22Rv1 (cell line): ENCODE measurements around the gene NCOA6.

ENCODE experiments used
- H3K27ac ChIP-seq: fragments of 450-650 bp; 2 replicates; pipeline ENCODE4 v1.5.1; 2017
- CTCF ChIP-seq: fragments of 450-650 bp; IDR thresholded peaks from 2 replicates; pipeline ENCODE4 v1.5.1; 2017; ENCODE audit warnings: mild to moderate bottlenecking
- ZFX ChIP-seq: fragments of 450-650 bp; IDR thresholded peaks from 2 replicates; pipeline ENCODE4 v1.6.1; 2017; ENCODE audit warnings: antibody characterized with exemption, borderline replicate concordance

NCOA6 gene

GRCh38 chr20:34754611-34755010 lies 70.8 kb downstream of the NCOA6 start:
- no peak for TF ChIP-seq ZFX
- TF ChIP-seq CTCF: no peak
- no peak overlapping the region for H3K27ac ChIP-seq

DNA sequence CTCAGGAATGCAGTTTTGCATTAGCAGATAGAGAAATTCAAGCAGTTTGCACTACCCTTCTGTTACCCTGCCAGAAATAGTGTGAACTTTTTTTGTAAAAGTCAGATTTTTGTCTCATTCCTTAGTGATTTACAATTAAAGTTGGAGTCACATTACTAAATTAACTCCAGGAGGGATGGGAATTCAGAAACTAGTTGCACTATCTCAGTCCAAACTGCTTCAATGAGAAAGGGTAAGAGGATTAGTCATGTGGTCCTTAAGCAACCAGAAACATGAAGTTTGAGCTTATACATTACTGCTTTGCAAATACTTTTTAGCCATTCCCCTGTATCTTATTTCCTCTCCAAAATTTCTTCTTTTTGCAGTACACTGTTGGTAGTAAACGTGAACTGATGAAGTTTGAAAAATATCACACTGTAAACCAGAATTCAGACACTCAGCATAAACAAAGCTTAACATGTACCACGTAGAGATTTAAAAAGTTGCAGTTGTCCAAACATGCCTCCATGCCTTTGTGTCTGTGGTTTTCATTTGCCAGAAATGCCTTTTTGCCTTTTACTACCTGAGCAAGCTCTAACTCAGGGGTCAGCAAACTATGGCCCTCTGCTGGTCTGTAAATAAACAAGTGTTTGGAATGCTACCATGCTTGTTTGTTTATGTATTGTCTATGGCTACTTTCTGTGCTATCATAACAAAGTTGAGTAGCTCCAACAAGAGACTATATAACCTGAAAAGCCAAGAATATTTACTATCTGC lies 71.6 kb downstream of the NCOA6 start:
- H3K27ac ChIP-seq: no peak overlapping the region
- TF ChIP-seq CTCF (no peak), ZFX (no peak)

- TF ChIP-seq CTCF (no peak), ZFX (no peak)
- no peak overlapping the region for H3K27ac ChIP-seq
These were observed 74.0 kb downstream of the NCOA6 start for GRCh38 chr20:34751453-34751852.

DNA sequence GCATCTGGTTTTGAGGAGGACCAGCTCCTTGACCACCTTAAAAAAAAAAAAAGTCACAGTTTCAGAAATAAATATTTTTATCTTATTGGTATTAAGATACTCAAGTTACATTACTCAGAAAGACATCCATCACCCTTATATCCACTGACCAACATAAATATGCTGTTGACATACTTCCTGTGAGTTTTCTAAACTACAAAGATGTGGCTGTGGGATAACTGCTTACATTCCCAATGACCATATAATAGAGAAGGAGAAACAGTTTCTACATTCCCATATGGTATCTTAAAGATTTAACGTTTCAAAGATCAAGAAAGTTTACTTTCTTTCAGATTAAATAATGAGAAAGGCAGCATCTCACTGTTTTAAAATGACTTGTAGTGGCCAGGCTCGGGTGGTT lies 75.0 kb downstream of the NCOA6 start:
- H3K27ac ChIP-seq: no peak overlapping the region

GRCh38 chr20:34748709-34749108 lies 76.7 kb downstream of the NCOA6 start:
- H3K27ac ChIP-seq: no peak overlapping the region
- TF ChIP-seq ZFX (no peak), CTCF (no peak)

More for the DNA sequence above, 75.0 kb downstream of the NCOA6 start:
- no peak for TF ChIP-seq ZFX
- no peak for TF ChIP-seq CTCF

- TF ChIP-seq ZFX (no peak), CTCF (no peak)
- no peak overlapping the region for H3K27ac ChIP-seq
These were observed 78.0 kb downstream of the NCOA6 start for GRCh38 chr20:34747479-34747878.

DNA sequence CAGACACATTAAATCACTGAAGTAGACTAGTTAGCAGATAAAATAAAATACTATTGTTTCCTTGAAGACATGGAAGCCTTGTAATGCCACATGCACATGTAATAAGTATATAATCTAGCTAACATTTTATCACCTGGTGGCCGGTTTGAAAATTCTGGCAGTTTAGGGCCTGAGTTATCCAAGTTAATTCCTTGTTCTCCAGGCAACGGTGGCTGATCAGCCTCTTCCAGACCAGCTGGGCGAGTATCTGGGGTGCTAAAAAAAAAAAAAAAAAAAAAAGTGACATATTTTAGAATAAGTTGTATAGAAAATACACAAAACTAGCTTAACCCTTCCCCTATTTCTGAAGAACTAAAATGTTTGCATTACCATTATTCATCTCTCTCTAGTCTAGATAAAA lies 78.8 kb downstream of the NCOA6 start:
- TF ChIP-seq ZFX: no peak
- TF ChIP-seq CTCF: no peak

More for the DNA sequence above, 78.8 kb downstream of the NCOA6 start:
- no peak overlapping the region for H3K27ac ChIP-seq
